OCI-LY3 (cell line): ENCODE measurements around the gene ASB1.

Source experiments
- H2AFZ ChIP-seq: fragments of 200-600, 300-600 bp; shearing (Covaris generic); 2 replicates; pipeline ENCODE4 v1.6.0; 2014; ENCODE audit warnings: antibody characterized with exemption, low read depth, low read length
- H3K27ac ChIP-seq: fragments of 200-600, 300-600 bp; sonication (generic); 2 replicates; pipeline ENCODE4 v1.5.1; 2014; ENCODE audit warnings: mild to moderate bottlenecking, low read length, moderate library complexity, mixed read lengths
- H3K27me3 ChIP-seq: fragments of 200-600, 300-600 bp; sonication (generic); 2 replicates; pipeline ENCODE4 v1.6.1; 2014; ENCODE audit warnings: low read depth, low read length, mixed read lengths
- H3K36me3 ChIP-seq: fragments of 200-600, 300-600 bp; sonication (generic); replicated peaks from 2 replicates; pipeline ENCODE3; 2014; ENCODE audit warnings: low read depth, low read length, mixed read lengths
- H3K4me1 ChIP-seq: fragments of 300-600, 200-600 bp; sonication (generic); 2 replicates; pipeline ENCODE4 v1.6.1; 2014; ENCODE audit warnings: low read length, mixed read lengths
- H3K4me2 ChIP-seq: fragments of 200-600, 300-600 bp; sonication (generic); 2 replicates; pipeline ENCODE4 v1.6.1; 2014; ENCODE audit warnings: low read length, mixed read lengths
- H3K4me3 ChIP-seq: fragments of 300-600, 200-600 bp; sonication (generic); 2 replicates; pipeline ENCODE4 v1.5.1; 2014; ENCODE audit warnings: antibody characterized with exemption, mild to moderate bottlenecking, low read length, moderate library complexity
- H3K79me2 ChIP-seq: fragments of 300-600, 200-600 bp; shearing (Covaris generic); 2 replicates; pipeline ENCODE4 v1.6.1; 2014; ENCODE audit warnings: mild to moderate bottlenecking, low read length, mixed read lengths
- H3K9ac ChIP-seq: fragments of 300-600, 200-600 bp; shearing (Covaris generic); 2 replicates; pipeline ENCODE4 v1.6.0; 2014; ENCODE audit warnings: mild to moderate bottlenecking, low read length, moderate library complexity
- H3K9me3 ChIP-seq: fragments of 200-600, 300-600 bp; shearing (Covaris generic); 2 replicates; pipeline ENCODE4 v1.6.1; 2014; ENCODE audit warnings: low read length, mixed read lengths; ENCODE audit not compliant: insufficient read depth
- H4K20me1 ChIP-seq: fragments of 200-600, 300-600 bp; sonication (generic); 2 replicates; pipeline ENCODE4 v1.6.1; 2016; ENCODE audit warnings: low read length, mixed read lengths; ENCODE audit not compliant: insufficient read depth
- CTCF ChIP-seq: fragments of 200-600, 300-600 bp; sonication (generic); IDR thresholded peaks from 2 replicates; pipeline ENCODE4 v1.5.1; 2014; ENCODE audit warnings: antibody characterized with exemption, low read length, low read depth
- EZH2phosphoT487 ChIP-seq: fragments of 200-600 bp; shearing (Covaris generic); IDR thresholded peaks from 2 replicates; pipeline ENCODE4 v1.6.1; 2018; ENCODE audit warnings: antibody characterized with exemption, mixed run types, low read depth

ASB1 gene

GRCh38 chr2:238434846-238435751 lies 8.4 kb downstream of the ASB1 start:
- Histone ChIP-seq H4K20me1 (peaks cover 3% of the 10 kb centered on the region; the same call in 1 of the 2 replicates), H3K36me3 (peaks cover 15% of the 10 kb centered on the region), H3K4me2 (no peak overlapping the region), H3K9ac (no peak overlapping the region), H3K4me3 (no peak overlapping the region), H3K27me3 (no peaks in the 10 kb centered on the region), H3K27ac (no peak overlapping the region), H3K9me3 (no peaks in the 10 kb centered on the region), H3K4me1 (no peaks in the 10 kb centered on the region), H2AFZ (no peak overlapping the region), H3K79me2 (peaks cover 42% of the 10 kb centered on the region)
- no peak for TF ChIP-seq EZH2phosphoT487
- TF ChIP-seq CTCF: no peak

- H3K9me3 ChIP-seq: no peaks in the 10 kb centered on the region
- H3K79me2 ChIP-seq: peaks cover 42% of the 10 kb centered on the region
- H3K4me2 ChIP-seq: no peak overlapping the region
- H3K36me3 ChIP-seq: peaks cover 12% of the 10 kb centered on the region
- no peaks in the 10 kb centered on the region for H3K27me3 ChIP-seq
- peaks cover 3% of the 10 kb centered on the region; the same call in 1 of the 2 replicates for H4K20me1 ChIP-seq
- H2AFZ ChIP-seq: no peak overlapping the region
- TF ChIP-seq CTCF: no peak
- TF ChIP-seq EZH2phosphoT487: no peak
- H3K4me1 ChIP-seq: no peaks in the 10 kb centered on the region
- no peak overlapping the region for H3K9ac ChIP-seq
- no peak overlapping the region for H3K27ac ChIP-seq
- H3K4me3 ChIP-seq: no peak overlapping the region
Measured at GRCh38 chr2:238435752-238436096, 9.0 kb downstream of the ASB1 start.

GRCh38 chr2:238438856-238439849 lies 12.4 kb downstream of the ASB1 start:
- H2AFZ ChIP-seq: no peak overlapping the region
- H3K4me1 ChIP-seq: no peaks in the 10 kb centered on the region
- H3K4me2 ChIP-seq: no peak overlapping the region
- H3K27ac ChIP-seq: no peak overlapping the region
- no peak for TF ChIP-seq CTCF
- TF ChIP-seq EZH2phosphoT487: no peak
- no peaks in the 10 kb centered on the region for H3K9me3 ChIP-seq
- no peak overlapping the region for H3K9ac ChIP-seq
- peaks cover 33% of the 10 kb centered on the region for H3K79me2 ChIP-seq
- H3K27me3 ChIP-seq: no peaks in the 10 kb centered on the region
- H4K20me1 ChIP-seq: no peaks in the 10 kb centered on the region
- peaks cover 9% of the 10 kb centered on the region for H3K36me3 ChIP-seq
- no peak overlapping the region for H3K4me3 ChIP-seq

GRCh38 chr2:238439917-238440316 lies 13.2 kb downstream of the ASB1 start:
- no peaks in the 10 kb centered on the region for H3K27me3 ChIP-seq
- no peaks in the 10 kb centered on the region for H3K4me1 ChIP-seq
- no peak for TF ChIP-seq CTCF
- no peak for TF ChIP-seq EZH2phosphoT487
- no peak overlapping the region for H3K9ac ChIP-seq
- H3K79me2 ChIP-seq: peaks cover 33% of the 10 kb centered on the region
- no peak overlapping the region for H3K4me3 ChIP-seq
- no peak overlapping the region for H3K27ac ChIP-seq
- no peak overlapping the region for H3K4me2 ChIP-seq
- H3K36me3 ChIP-seq: peaks cover 11% of the 10 kb centered on the region
- no peaks in the 10 kb centered on the region for H4K20me1 ChIP-seq
- no peaks in the 10 kb centered on the region for H3K9me3 ChIP-seq
- H2AFZ ChIP-seq: no peak overlapping the region
